Putamen (tissue), 1 donor: Measurements from ENCODE around the gene COQ8B.

Source experiments
- DNase-seq: peaks from one replicate; pipeline ENCODE4 v3.0.0-alpha.2; 2016; ENCODE audit warnings: low spot score

COQ8B gene

DNA sequence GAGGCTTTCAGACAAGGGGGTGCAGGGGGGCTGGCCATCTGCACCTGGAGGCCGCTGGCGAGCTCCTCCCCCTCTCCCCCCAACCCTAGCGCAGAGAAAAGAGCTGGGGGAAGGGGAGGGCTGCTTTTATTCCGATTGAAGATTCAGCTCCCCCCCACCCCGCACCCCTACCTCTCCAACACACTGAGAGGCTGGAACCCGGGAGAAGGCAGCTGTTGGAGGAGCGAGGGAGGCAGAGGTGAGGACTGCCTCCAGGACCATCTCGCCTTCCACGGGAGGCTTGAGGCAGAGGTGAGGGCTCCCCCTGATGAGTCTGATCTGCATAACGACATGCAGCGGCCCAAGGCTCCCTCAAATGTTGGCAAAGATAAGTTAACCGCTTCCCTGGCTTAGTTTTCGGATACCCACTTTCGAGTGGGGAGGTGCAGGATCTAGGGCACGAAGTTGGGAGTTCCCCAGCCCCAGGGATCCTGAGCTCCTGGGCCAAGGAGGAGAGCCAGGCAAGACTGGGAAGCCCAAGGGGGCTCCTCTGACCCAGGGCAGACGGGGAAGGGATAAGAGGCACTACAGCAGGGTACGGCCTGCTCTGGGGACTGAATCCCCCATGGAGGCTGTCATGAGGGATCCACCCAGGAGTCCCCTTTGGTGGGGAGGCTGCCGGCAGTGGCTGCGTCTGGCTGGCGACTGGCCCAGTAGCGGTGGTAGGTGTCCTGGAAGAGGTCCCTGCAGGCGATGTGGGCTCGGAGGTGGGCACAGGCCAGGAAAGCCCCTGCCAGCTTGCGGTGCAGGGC lies 25.1 kb downstream of the COQ8B start:
- no peak for DNase-seq

DNA sequence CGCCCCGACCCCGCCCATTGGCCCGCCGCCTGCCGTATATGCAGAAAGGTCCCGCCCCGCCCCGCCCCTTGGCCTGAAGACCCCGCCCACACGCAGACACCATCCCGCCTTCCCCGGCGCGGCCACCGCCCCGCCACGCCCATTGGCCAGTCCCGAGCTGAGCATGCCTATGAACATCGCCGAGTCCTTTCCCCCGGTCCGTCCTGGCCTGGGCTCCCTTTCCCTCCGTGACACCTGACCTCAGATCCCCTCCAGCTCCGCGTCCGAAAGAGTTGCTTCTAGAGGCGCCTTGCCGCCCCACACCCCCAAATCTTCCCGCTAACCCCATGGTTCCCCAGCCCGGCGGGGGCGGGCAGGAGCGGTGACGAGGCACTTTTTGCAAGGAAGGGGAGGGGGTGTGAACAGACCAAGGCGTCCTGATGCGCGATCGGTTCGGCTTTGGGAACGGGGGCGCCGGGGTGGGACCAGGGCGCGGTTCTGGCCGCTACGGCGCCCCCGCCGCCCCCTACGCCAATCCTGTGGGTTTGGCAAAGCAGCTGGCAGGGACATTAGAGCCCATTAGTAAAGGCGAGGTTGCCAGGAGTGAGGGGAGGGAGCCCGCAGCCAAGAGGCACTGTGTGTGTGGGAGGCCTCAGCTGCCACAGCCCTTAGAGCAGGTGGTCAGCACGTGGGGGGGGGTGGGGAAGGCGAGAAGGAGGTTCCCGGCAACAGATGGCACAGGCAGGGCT lies 25.8 kb downstream of the COQ8B start:
- peak; percentile 93 for DNase-seq

DNA sequence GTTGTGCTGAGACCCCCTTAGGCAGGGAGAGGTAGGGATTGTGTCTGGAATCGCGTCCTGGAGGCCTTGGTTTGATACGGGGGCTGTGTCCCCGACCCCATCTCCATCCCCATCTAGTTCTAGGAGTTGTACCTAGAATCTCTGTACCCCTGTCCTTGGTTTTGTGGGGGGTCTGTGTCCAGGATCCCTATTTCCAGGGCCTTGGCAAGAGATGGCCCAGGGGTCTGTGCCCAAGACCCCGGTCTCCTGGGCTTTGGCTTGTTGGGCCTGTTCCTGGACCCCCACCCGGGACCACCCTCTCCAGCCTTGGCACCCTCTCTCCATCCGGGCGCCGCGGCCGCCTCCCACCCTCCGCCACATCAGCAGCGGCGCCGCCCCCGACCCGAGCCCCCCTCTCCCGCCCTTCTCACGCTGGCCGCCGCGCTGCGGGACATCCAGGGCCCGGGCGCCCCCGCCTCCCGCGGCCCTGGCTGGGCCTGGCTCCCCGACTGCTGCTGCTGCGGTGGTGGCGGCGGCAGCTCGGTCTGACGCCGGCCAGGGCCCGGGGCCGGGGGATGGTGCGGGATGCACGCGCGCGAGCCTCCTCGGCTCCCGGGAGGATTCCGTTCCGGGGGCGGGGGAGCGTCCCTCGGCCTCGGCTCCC lies 26.5 kb downstream of the COQ8B start, which contains the start of gene NUMBL:
Gene NUMBL, minus strand, starts transcription at position 602 of the 643 bp plus-strand sequence. Its CDS starts 168 bp downstream, at position 434.
- no peak for DNase-seq

DNA sequence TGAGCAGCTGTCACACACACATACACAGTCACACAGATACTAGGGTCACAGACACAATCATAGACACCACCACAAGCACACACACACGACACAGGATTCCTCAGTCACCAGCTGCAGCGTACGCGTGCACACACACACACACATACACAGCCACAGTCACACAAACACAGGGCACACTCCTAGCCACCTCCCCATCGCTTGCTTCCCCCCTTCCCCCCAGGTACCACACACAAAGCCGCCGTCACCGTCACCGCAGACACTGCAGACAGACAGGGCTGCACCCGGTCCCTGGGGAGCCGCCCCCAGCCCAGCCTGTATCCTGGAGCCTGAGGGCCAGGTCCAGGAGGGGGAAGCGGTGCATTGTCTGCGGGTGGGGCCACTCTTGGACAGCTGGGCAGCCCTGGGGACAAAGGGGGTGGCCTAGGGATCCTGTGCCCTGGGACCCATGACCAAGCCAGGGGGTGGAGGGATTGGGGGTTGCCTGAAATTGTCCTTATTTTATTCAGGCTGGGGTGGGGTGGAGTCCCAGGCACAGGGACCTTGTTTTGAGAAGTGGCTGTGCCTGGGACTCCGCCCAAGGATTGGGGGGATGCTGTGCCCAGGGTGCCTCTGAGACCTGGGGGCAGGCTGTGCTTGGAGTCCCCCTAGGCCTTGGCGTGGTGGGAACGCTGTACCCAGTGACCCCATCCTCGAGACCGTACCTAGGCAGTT lies 27.2 kb downstream of the COQ8B start:
- no peak for DNase-seq

DNA sequence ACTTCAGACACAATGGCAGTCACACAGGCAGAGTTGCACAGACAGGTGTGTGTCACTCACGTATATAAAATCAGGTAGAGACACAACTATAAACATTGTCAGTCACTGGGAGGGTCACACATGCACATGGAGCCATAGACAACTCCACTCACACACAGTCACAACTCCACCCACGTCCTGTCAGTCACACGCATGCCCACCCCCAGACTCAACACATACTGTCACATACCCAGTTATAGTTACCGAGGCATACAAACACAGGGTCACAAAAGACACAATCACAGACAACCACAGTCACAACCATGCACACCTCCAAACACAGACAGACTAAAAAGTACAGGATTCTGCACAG lies 27.7 kb downstream of the COQ8B start:
- no peak for DNase-seq

DNA sequence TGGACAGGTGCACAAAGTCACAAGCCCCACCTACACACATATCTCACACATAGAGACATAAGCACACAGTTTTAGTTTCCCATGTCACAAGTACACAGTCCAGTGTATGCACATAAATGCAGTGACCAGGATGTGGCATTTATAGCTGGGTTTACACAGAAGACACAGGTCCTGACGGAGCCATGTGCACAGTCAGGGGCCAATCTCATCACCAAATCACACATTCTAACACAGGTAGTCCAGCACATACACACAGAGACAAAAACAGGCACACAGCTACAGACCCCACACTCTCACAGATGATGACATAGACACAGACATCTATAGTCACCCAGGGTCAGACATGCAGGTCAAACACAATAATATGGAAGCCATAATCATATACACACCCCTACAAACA lies 28.4 kb downstream of the COQ8B start:
- no peak for DNase-seq

DNA sequence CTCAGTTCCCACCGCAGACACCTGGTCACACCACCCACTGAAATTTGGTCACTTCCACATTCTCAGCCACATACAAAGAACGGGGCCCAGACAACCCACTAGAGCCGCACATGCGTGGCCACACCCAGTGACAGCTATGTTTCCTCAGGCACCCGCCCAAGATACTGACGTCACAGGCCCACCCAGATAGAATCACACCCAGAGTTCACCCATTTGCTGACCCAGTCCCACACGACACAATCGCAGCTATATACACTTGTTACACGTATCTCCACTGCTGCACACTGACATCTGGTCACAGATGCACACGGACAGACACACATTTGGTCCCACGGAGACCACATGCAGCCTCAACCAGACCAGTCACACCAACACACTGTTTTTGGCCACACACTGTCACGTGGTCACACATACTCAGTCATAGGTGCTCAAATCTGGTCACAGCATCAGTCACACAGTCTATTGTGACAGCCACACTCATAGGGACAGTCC lies 29.1 kb downstream of the COQ8B start:
- DNase-seq = no peak

DNA sequence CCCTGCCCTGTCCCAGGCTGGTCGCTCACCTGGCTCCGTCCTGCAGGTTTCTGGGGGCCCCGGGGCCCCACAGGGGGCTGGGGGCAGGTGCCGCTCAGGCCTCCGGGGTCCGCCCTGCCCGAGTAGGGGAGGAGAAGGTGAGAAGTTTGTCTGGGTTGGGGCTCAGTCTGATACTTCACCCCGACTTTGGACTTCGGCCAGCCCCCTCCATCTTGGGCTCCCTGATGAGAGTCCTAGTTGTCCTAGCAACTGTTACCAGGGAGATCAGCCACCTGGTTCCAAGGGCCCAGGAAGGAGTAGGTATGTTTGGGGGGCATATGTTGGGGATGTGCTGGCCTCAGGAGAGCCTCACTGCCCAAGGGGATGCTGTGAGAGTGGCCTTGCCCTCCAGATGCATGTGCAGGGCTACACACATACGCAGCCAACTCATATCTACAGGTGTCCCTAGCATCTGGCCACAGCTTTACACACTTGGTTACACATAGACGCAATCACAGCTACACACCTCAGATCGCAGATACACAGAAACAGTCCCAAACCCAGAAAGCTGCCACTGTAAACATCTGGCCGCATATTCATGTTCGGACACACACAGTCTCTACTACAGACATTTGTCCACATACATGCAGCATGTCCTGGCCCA lies 29.7 kb downstream of the COQ8B start:
- DNase-seq = no peak

DNA sequence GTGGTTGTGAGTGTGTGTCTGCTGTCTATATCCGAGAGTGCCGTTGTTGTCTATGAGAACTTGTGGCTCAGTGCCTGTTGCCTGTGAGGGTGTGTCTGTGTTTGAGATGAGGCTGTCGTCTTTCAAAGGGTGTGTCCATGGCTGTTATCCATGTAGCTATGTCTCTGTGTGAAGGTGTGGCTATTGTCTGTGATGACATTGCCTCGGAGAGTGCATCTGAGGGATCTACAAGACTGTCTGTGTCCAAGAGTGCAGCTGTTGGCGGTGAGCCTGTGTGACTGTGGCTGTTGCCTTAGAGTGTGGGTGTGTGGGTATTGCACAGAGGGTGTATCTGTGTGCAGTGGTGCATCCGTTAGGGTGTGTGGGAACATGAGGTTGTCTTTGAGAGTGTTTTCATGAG lies 31.1 kb downstream of the COQ8B start:
- DNase-seq = no peak

DNA sequence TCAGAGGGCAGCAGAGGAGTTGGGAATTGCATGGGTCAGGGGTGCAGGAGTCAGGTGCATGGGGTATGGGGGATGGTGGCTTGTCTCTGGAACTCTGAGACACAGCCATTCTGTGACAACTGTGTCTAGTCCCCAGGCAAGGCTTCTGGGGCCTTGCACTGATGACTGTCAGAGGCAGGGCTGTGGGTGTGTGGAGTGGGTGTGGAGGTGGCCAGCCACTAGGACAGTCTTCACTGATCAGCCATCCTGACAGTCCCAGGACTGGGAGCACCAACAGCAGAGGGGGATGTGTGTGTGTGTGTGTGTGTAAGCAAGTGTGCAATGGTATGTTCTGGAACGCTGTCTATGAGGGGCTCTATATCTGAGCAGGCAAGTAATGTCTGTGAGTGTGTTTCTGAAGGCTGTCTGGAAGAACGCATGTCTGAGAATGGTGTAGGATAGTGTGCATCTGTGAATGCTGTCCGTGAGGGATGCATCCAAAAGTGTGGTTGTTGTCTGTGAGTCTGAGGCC lies 31.6 kb downstream of the COQ8B start:
- DNase-seq = no peak

DNA sequence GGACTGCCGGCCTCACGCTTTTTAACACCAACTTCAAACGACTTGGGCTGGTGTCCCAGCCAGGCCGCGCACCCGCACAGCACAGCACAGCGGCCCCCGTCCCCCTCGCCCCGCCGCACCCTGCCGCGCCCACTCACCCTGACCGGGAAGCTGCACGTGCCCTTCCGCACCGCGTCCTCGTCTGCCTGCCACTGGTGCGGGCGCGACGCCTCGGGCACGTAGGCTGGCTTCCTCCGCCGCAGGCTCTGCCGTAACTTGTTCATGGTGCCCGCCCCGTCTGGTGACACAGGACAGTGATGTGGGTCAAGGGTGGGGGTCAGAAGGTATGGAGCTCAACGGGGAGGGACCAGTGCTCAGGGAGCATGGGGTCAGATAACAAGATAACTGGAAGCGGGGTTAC lies 32.4 kb downstream of the COQ8B start:
- no peak for DNase-seq

DNA sequence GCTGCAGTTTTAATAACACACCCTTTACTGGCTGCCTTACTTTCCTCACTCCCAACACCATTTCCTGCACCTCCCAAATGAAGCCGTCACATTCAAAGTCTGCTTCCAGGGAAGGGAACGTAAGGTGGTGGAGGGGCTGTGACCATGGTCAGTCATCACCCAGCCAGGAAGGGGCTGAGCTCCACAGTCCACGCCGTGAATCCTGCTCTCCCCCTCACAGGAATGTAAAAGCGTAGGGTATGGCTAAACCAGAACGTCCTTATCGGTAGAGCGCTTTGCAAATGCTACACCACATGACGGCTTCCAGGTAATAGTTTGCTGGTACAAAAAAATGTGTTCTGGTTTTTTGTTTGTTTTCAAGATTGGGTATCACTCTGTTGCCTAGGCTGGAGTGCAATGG lies 33.2 kb downstream of the COQ8B start:
- DNase-seq = no peak

DNA sequence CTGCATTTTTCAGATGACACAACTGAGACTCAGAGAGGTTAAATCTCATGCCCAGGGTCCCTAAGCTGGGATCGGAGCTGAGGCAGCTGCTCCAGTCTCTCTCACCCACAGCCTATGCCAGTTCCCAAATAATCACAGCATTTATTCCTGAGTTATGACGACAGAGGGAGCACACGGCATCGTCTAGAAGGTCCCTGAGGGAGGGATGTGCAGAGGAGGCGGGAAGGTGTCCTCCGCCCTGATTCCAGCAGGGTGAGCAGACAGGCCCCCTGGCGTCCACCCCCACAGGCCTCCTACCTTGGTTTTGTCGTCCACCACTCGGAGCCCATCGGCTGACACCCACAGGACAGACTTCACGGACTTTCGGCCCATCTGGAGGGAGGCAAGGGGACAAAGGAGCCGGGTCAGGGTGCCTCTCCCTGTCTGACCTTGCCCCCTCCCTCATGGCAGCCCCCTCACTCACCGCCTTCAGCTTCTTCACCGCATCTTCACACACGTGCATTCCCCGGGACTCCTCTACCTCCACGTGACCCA lies 34.2 kb downstream of the COQ8B start:
- DNase-seq = no peak

DNA sequence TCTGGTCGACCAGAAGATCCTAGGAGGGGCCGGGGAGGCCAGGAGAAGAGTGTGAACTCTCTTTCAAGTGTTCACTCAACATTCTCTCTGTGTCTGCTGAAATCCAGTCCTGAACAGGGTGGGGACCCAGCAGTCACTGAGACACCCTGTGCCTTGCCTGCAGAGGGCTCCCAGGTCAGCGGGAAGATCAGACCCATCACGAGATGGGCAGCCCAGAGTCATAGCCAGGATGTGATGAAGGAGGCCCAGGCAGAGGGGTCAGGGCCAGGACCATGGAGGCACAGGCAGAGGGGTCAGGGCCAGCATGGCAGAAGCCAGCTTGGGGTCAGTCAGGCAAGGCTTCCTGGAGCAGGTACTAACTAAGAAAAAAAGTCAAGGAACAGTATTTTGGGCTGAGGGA lies 35.6 kb downstream of the COQ8B start:
- DNase-seq = no peak

DNA sequence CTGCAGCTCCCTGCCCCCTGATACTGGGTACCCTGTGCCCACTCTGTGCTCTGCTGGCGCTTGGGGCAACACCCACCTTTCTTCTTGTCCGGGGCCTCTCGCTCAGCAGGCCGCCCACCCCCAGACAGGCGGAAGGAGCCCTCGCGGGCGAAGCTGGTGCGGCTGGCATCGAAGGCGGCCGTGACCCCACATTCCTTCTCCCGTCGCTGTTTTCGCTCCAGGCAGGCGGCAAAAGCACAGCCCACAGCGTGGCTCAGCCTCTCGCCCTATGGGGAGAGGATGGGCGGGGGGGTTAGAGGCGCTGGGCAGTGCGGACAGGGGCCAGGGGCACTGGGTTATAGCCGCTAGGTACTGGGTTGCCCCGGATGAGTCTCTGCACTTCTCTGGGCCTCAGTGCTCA lies 39.5 kb downstream of the COQ8B start:
- DNase-seq = no peak

DNA sequence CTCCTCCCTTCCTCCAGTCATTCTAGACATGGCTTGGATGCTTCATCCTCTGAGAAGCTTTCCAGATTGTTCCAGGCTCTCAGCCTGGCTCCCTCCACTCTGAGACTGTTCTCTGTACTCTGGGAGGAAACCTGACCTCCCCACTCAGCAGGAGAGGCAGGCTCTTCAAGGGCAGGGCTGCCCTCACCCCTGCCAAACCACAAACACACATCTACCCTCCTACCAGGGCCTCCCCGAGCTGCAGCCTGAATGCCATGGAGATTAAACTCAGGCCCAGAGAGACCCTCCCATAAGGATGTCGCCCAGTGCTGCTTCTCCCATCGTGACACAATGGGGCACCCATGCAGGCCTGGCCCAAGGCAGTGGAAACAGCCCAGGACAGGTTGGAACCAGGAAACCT lies 42.4 kb downstream of the COQ8B start:
- DNase-seq = no peak

DNA sequence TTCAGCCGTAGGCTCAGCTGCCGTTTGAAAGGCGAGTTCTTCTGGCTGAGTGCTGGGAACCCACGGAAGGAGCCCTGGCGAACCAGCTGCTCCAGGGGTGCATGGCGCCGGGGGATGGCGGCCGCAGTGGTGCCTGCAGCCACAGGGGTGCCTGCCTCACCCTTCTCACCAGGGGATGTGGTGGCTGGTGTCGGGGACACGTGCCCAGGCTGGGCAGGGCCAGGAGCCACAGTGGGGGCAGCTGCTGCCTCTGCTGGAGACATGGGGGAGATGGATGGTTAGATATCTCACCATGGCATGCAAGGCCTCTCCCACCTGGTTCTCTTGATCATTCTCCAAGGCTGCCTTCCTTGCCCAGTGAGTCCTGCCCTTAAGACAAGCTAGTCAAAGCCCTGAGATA lies 43.3 kb downstream of the COQ8B start:
- DNase-seq = no peak

DNA sequence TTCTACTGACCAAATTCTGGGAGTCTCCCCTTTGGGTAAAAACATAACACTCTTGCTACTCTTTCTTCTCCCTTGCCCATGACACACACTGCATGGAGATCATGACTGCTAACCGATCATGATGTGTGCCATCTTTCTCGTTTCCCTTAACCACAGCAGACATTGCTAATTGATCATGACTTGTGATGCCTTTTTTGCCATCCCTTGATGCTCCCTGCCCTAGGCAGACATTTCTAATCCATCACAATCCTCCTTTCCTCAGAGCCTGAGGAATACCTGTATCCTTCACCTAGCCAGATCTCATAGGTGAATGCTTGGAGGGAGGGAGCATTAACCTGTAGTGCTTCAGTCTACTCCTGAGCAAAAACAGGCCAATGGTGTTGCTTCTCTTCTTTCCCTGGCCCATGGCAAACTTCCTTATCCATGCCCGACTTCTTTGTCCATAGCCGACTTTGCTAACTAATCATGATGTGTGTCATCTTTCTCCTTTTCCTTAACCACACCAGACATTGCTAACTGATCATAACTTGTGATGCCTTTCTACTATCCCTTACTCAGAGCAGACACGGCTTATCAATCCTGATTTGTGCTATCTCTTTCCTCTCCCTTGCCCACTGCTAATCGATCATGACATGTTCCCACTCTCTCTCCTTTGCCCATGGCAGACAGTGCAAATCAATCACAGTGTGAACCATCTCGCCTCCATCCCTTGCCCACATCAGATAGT lies 44.0 kb downstream of the COQ8B start:
- no peak for DNase-seq

DNA sequence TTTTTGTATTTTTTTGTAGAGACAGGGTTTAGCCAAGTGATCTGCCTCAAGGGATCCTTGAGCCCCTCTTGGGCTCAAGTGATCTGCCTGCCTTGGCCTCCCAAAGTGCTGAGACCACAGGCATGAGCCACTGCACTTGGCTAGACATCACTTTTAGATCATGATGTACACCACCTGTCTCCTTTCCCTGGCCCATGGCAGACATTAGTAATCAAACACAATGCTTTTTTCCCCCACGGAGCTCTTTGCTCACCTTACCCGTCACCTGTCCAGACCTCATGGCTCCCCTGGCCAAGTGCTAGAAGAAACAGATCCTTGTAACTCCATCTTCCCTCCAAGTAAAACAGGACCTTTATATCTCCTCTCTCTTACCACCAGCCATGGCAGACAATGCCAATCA lies 44.6 kb downstream of the COQ8B start:
- no peak for DNase-seq

DNA sequence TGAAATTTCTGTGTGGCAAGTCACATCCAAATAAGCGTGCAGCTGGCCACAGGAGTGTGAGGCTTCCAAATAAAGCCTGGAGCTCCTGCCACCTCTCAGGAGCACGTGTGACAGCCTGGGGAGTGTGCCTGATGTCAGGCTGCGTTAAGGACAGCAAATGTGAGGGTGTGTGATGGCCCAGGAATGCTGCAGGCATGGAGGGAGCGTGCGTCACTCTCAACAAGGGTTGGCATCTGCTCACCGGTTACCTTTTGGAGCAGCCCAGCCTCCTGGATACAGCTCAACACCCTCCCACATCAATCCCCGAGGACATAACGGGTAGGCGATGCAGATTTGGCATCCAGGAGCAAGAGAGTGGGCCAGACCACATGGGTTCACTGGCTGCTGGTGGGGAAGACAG lies 45.3 kb downstream of the COQ8B start:
- DNase-seq = no peak
